Karpas-422 (cell line): ENCODE measurements around the gene FOXA2. TPM values are rescaled to one million over a fixed set of nuclear protein-coding genes. Genes with fewer than 3 reads are reported as not detected.
A peak's percentile ranks its signal among the peaks of the same experiment; 100 is the strongest.

Experiments used
- DNase-seq: peaks from one replicate; pipeline ENCODE4 v3.0.0-alpha.2; 2015
- H2AFZ ChIP-seq: fragments of 200-600 bp; sonication (generic); 2 replicates; pipeline ENCODE4 v1.6.1; 2014; ENCODE audit warnings: antibody characterized with exemption, low read length, mixed read lengths
- H3K27ac ChIP-seq: fragments of 200-600 bp; sonication (generic); 2 replicates; pipeline ENCODE4 v1.5.1; 2014; ENCODE audit warnings: mild to moderate bottlenecking, low read length, moderate library complexity
- H3K27me3 ChIP-seq: fragments of 200-600 bp; sonication (generic); 2 replicates; pipeline ENCODE4 v1.6.1; 2014; ENCODE audit warnings: low read length, mixed read lengths
- H3K36me3 ChIP-seq: fragments of 200-600 bp; sonication (generic); 2 replicates; pipeline ENCODE4 v1.6.1; 2014; ENCODE audit warnings: low read length, mixed read lengths; ENCODE audit not compliant: insufficient read depth
- H3K4me1 ChIP-seq: fragments of 200-600 bp; sonication (generic); 2 replicates; pipeline ENCODE4 v1.6.1; 2014; ENCODE audit warnings: mild to moderate bottlenecking, low read length, mixed read lengths
- H3K4me2 ChIP-seq: fragments of 200-600 bp; sonication (generic); 2 replicates; pipeline ENCODE4 v1.6.1; 2014; ENCODE audit warnings: low read length, low read depth, mild to moderate bottlenecking; ENCODE audit not compliant: poor library complexity, severe bottlenecking
- H3K4me3 ChIP-seq: fragments of 200-600 bp; sonication (generic); 2 replicates; pipeline ENCODE4 v1.5.1; 2014; ENCODE audit warnings: mild to moderate bottlenecking, antibody characterized with exemption, low read length, mixed read lengths
- H3K79me2 ChIP-seq: fragments of 200-600 bp; sonication (generic); 2 replicates; pipeline ENCODE4 v1.6.1; 2014; ENCODE audit warnings: mild to moderate bottlenecking, low read length, mixed read lengths
- H3K9ac ChIP-seq: fragments of 200-600 bp; sonication (generic); 2 replicates; pipeline ENCODE4 v1.6.0; 2014; ENCODE audit warnings: low read length
- H3K9me2 ChIP-seq: fragments of 200-600 bp; sonication (generic), shearing (Covaris generic); replicated peaks from 2 replicates; pipeline ENCODE4 v1.6.0; 2014; ENCODE audit warnings: mild to moderate bottlenecking, low read length, moderate library complexity; ENCODE audit not compliant: insufficient read depth
- H3K9me3 ChIP-seq: fragments of 300-700, 200-600 bp; sonication (generic); 2 replicates; pipeline ENCODE4 v1.6.1; 2014; ENCODE audit warnings: low read length, mixed read lengths
- H4K20me1 ChIP-seq: fragments of 200-600 bp; sonication (generic); 2 replicates; pipeline ENCODE4 v1.6.1; 2014; ENCODE audit warnings: mild to moderate bottlenecking, antibody characterized with exemption, low read length, low read depth; ENCODE audit not compliant: insufficient read depth
- total RNA-seq: library from RNA; depleted of rRNA; stranded (reverse); fragments of >200 nt; shearing (Covaris generic); gene quantifications from 2 replicates; pipeline ENCODE4 v1.2.3, GENCODE V29; 2014; ENCODE audit warnings: low replicate concordance

Gene FOXA2
- total RNA-seq, 1 experiment from 2014 or later: not detected

DNA sequence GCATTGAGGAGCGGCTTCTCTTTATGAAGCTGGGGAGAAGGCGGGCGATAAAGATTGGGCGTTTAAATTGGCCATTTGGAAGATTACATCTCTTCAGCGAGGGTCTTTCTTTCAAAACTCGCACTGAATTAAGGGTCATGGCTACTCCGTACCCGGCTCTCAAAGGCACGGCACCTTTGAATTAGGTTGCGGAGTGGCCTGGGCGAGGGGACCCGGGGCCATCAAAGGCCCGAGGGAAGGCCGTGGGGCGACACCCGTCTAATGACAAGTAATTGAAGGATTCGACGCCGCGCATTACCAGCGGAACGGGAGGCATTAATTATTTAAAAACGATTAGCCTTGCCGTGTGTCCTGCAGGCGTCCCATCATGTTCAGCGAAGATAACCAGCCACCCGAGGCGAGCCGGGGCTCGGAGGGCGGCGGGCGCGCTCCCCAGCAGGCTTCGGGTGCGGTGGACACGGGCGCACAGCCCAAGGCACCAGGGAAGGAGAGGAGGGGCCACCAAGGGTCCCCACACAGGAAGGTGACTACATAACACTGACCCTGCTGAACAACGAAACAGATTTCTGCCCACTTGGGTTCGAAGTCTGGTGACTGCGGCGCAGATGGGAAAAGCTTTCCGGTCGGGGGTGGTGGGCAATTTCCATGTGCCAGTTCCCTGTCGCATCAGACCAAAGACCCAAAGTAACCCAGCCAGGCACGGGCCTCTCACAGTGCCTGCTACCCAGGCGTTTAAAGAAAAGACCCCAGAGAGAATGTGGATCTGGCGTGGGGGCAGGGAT lies 7.4 kb downstream of the FOXA2 start:
- DNase-seq: no peak
- Histone ChIP-seq H3K9ac (no peak overlapping the region), H3K4me2 (no peak overlapping the region), H3K9me2 (no peaks in the 10 kb centered on the region), H3K27me3 (no peaks in the 10 kb centered on the region), H3K4me1 (peaks cover 16% of the 10 kb centered on the region), H2AFZ (no peak overlapping the region), H3K36me3 (no peaks in the 10 kb centered on the region), H3K4me3 (no peak overlapping the region), H3K27ac (no peak overlapping the region), H3K9me3 (no peaks in the 10 kb centered on the region), H4K20me1 (no peaks in the 10 kb centered on the region), H3K79me2 (no peaks in the 10 kb centered on the region)

- Histone ChIP-seq H3K9me3 (no peaks in the 10 kb centered on the region), H3K27me3 (no peaks in the 10 kb centered on the region), H4K20me1 (no peaks in the 10 kb centered on the region), H2AFZ (no peak overlapping the region), H3K4me2 (no peak overlapping the region), H3K79me2 (no peaks in the 10 kb centered on the region), H3K9ac (no peak overlapping the region), H3K4me3 (no peak overlapping the region), H3K27ac (no peak overlapping the region), H3K9me2 (no peaks in the 10 kb centered on the region), H3K4me1 (peaks cover 16% of the 10 kb centered on the region), H3K36me3 (no peaks in the 10 kb centered on the region)
- DNase-seq: no peak
These were observed 8.1 kb downstream of the FOXA2 start for GRCh38 chr20:22576273-22576672.

DNA sequence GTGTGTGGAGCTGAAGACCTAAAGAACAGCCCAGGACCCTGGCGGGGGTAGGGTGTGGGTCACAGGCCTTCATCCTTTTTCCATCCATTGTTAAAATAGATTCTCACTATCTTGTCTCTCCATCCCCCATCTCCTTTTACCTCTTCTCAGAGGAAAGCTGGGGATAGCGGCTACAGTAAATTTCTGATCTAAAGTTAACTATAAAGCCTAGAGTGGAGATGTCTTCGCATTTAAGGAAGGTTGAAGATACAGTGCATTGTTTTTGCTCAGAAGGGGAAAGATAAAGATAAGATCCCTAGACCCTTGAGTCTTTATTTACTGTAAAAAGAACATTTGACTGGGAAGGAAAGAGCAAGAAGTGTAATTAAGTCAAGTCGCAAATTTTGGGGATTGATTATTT lies 8.6 kb downstream of the FOXA2 start:
- H4K20me1 ChIP-seq: no peaks in the 10 kb centered on the region
- DNase-seq: no peak
- no peaks in the 10 kb centered on the region for H3K9me2 ChIP-seq
- H2AFZ ChIP-seq: no peak overlapping the region
- no peaks in the 10 kb centered on the region for H3K79me2 ChIP-seq
- peaks cover 16% of the 10 kb centered on the region for H3K4me1 ChIP-seq
- no peaks in the 10 kb centered on the region for H3K27me3 ChIP-seq
- H3K4me3 ChIP-seq: no peak overlapping the region
- no peak overlapping the region for H3K4me2 ChIP-seq
- no peak overlapping the region for H3K27ac ChIP-seq
- no peaks in the 10 kb centered on the region for H3K9me3 ChIP-seq
- H3K9ac ChIP-seq: no peak overlapping the region
- H3K36me3 ChIP-seq: no peaks in the 10 kb centered on the region

GRCh38 chr20:22575087-22575721 lies 9.2 kb downstream of the FOXA2 start:
- Histone ChIP-seq H3K79me2 (no peaks in the 10 kb centered on the region), H3K27me3 (no peaks in the 10 kb centered on the region), H3K4me1 (peaks cover 16% of the 10 kb centered on the region), H3K4me3 (peak overlapping the region; percentile 19; the same call in 1 of the 2 replicates), H3K36me3 (no peaks in the 10 kb centered on the region), H2AFZ (no peak overlapping the region), H4K20me1 (no peaks in the 10 kb centered on the region), H3K9ac (0 out of 2 replicates have a peak overlapping the region, but pooled peaks have one; percentile 6), H3K4me2 (peak overlapping the region; percentile 42), H3K9me2 (no peaks in the 10 kb centered on the region), H3K27ac (no peak overlapping the region), H3K9me3 (no peaks in the 10 kb centered on the region)
- no peak for DNase-seq

DNA sequence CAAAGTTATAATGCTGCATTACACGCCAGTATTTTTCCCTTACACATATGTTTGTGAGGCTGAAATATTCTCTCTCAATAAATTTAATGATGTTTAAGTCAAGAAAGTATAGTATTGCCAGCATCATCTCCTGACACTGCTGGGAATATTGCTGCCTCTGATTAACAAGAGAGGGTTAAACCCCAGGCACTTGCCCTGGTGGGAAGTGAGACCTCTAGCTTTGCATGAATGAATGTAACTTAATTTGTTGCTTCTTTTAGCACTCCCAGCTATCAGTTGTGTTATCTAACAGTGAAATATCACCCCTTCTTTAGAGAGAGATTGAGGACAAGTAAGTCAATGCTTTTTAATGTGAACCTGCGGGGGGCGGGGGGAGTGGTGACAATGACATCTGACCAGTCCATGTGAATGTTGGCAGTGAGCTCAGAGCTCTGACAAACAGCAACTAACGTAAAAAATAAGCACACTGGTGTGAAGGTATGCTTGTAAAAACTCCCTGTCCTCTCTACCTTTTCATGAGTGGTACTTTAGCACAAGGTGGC lies 9.8 kb downstream of the FOXA2 start:
- H3K4me2 ChIP-seq: peak overlapping the region; percentile 42
- no peaks in the 10 kb centered on the region for H4K20me1 ChIP-seq
- 0 out of 2 replicates have a peak overlapping the region, but pooled peaks have one; percentile 6 for H3K9ac ChIP-seq
- H3K4me1 ChIP-seq: peaks cover 16% of the 10 kb centered on the region
- no peaks in the 10 kb centered on the region for H3K36me3 ChIP-seq
- H3K27ac ChIP-seq: no peak overlapping the region
- DNase-seq: no peak
- H3K27me3 ChIP-seq: no peaks in the 10 kb centered on the region
- no peak overlapping the region for H2AFZ ChIP-seq
- H3K9me2 ChIP-seq: no peaks in the 10 kb centered on the region
- no peaks in the 10 kb centered on the region for H3K79me2 ChIP-seq
- H3K9me3 ChIP-seq: no peaks in the 10 kb centered on the region
- peak overlapping the region; percentile 19; the same call in 1 of the 2 replicates for H3K4me3 ChIP-seq

- no peak overlapping the region for H3K27ac ChIP-seq
- DNase-seq: no peak
- H3K36me3 ChIP-seq: no peaks in the 10 kb centered on the region
- no peak overlapping the region for H3K4me3 ChIP-seq
- no peaks in the 10 kb centered on the region for H3K79me2 ChIP-seq
- peaks cover 16% of the 10 kb centered on the region for H3K4me1 ChIP-seq
- H3K4me2 ChIP-seq: no peak overlapping the region
- H4K20me1 ChIP-seq: no peaks in the 10 kb centered on the region
- no peaks in the 10 kb centered on the region for H3K9me3 ChIP-seq
- H3K27me3 ChIP-seq: no peaks in the 10 kb centered on the region
- no peak overlapping the region for H3K9ac ChIP-seq
- no peak overlapping the region for H2AFZ ChIP-seq
- H3K9me2 ChIP-seq: no peaks in the 10 kb centered on the region
These were observed 11.9 kb downstream of the FOXA2 start for GRCh38 chr20:22572491-22572890.

DNA sequence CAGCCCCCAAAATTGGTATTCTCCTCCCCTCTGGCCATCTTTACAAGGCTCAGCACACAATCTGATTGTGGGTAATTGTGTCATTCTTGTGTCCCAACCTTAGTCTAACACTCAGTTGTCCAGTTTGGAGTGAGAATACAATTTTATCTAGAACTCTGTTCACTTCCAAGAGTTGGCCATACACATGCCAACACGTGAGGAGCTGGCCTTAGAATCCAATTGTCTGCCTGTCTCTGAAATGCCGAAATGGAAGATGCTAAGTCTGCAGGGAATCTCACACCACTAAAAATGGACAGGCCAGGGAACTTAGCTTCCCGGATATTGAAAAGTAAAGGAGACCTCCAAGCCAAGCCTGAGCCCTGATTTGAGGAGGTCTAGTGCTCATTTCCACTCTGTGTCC lies 12.3 kb downstream of the FOXA2 start:
- Histone ChIP-seq H3K27ac (no peak overlapping the region), H3K9me2 (no peaks in the 10 kb centered on the region), H3K4me1 (peaks cover 16% of the 10 kb centered on the region), H3K4me2 (no peak overlapping the region), H3K27me3 (no peaks in the 10 kb centered on the region), H3K4me3 (no peak overlapping the region), H3K9ac (no peak overlapping the region), H3K36me3 (no peaks in the 10 kb centered on the region), H3K79me2 (no peaks in the 10 kb centered on the region), H2AFZ (no peak overlapping the region), H4K20me1 (no peaks in the 10 kb centered on the region), H3K9me3 (no peaks in the 10 kb centered on the region)
- no peak for DNase-seq

GRCh38 chr20:22569353-22569752 lies 15.0 kb downstream of the FOXA2 start:
- no peaks in the 10 kb centered on the region for H3K27me3 ChIP-seq
- H3K4me2 ChIP-seq: no peak overlapping the region
- H3K36me3 ChIP-seq: no peaks in the 10 kb centered on the region
- H4K20me1 ChIP-seq: no peaks in the 10 kb centered on the region
- H3K9ac ChIP-seq: no peak overlapping the region
- H3K4me3 ChIP-seq: no peak overlapping the region
- H3K9me3 ChIP-seq: no peaks in the 10 kb centered on the region
- DNase-seq: no peak
- H3K9me2 ChIP-seq: no peaks in the 10 kb centered on the region
- no peak overlapping the region for H3K27ac ChIP-seq
- H3K79me2 ChIP-seq: no peaks in the 10 kb centered on the region
- peaks cover under 1% of the 10 kb centered on the region for H3K4me1 ChIP-seq
- no peak overlapping the region for H2AFZ ChIP-seq
